HG03432 (cell line): Measurements from ENCODE around the gene ACOT7.

ENCODE experiments used
- ATAC-seq: cut with Tn5 transposase; IDR thresholded peaks from one replicate; pipeline ENCODE4 v1.9.1; 2021; ENCODE audit warnings: mild to moderate bottlenecking, moderate library complexity; ENCODE audit not compliant: unreplicated experiment

The ACOT7 gene

DNA sequence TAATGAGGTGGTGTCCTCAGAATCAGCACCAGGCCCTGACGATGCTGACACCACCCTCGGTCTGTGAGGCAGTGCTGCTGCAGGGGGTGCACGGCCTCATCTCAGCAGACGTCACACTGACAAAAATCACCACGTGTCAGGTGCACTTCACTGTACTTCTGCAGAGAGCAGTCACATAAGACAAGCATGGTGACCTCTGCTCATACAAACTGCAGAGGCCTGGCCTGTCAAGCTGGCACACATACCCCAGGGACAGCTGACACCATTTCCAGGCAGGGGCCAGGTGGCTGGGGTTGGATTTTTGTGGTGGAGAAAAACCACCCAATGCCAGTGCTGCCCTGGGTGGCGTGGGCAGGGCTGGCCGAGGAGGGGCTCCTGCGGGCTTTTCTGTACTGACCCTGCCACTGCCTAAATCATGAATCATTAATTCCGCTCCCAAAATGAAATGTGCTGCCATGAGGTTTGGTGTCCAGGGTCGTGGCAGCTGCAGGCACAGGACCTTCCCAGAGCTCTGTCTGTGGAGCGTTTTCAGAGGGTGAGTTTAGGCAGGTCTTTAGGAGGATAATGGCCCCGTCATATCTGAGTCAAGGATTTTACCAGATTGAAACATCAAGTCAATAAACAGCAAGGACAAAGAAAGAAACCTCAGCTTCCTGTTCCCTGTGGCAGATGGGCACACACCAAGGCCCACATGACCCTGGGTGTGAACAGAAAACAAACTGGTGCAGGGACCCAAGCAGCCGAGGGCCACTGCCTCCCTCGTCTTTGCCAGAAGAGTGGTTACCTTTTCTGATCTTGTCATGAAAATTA, 99.3 kb downstream of the ACOT7 start:
- no peak for ATAC-seq

DNA sequence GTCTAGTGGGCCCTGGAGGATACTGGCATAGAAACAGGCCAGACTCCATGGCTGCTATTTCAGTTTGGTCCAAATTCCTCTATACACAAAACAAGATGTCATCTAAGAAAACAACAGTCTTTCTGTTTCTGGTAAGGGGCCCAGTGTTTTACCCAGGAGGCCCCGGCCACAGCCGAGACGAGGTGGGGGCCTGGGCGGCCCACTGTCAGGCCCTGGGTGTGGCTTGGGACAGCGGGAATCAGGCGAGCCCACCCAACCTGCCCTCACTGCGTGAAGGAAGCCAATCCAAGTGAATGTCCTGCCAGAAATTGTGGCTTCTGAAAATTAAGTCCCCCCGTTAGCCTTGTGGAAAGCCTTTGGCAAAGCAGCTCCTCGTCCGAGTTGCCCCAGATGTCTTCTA, 101.5 kb downstream of the ACOT7 start:
- ATAC-seq: no peak

DNA sequence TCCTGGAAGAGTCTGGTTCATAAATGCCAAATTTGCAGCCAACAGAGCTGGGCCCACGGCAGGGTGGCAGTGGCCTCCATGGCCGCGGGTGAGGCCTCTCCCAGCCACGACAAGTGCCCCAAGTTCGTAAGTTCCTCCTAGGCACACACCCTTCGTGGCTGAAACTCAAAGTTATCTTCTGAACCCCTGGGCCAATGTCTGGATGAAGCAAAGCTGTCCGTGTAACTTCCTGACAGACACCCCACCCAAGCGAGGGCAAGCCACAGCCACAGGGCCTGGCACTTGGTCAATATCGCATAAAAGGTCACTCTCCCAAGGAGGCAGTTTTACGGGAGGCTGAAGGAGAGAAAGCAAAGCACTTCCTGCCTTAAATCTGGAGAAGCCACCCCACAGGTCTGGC, 104.9 kb downstream of the ACOT7 start:
- no peak for ATAC-seq

DNA sequence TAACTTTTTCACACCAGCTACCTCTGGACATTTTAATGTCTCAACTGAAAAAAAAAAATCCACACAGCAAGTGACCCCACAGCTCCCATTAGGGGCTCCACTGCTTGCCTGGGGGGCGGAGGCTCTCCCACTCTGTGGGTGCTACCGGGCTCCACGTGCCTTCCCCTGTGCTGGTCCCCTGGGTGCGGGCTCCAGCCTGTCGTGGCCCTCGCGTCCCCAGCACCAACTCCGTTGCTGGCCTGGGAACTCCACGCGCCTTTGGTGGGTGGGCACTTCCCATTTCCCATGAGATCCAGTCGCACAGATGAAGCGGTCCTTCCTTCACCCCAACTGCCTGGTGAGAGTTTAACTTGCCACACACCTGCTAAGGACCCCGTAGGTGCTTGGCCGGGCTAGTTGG, 105.5 kb downstream of the ACOT7 start:
- ATAC-seq: no peak

DNA sequence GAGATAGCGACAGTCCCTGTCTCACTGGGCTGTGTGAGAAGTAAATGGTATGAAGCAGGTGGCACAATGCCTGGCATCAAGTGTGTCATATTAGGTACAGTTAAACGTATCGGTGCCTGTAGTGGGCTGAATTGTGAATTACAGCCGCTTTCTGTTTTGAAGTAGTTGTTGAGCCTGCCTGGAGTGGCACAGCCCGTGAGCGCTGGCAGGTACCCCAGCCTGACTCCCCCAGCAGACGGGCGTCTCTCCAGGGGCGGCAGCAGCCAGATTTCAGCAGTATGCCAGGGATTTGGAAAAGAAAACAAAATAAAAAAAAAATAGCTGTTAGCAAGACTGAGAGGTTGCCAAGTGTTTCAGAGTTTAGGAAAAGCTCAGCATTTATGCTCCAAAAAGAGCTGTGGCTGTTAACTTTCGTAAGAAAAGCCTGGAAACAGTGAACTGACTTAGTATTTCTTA, 106.1 kb downstream of the ACOT7 start:
- no peak for ATAC-seq

DNA sequence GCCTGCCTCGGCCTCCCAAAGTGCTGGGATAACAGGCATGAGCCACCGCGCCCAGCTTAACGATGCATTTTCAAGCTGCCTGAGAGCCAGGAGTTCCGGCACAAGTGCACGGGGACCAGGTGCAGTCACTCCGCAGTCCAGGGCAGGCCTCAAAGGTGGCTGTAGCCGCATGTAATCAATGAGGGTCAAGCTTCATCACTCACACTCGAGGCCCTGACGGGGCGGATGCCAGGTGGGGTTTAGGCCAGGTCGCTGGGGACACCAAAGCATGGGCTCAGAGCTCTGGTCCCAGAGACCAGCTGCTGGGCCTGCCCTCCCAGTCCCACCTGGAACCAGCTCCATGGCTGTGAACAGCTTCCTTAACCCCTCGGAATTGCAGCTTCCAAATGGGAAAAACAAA, 106.5 kb downstream of the ACOT7 start:
- no peak for ATAC-seq

DNA sequence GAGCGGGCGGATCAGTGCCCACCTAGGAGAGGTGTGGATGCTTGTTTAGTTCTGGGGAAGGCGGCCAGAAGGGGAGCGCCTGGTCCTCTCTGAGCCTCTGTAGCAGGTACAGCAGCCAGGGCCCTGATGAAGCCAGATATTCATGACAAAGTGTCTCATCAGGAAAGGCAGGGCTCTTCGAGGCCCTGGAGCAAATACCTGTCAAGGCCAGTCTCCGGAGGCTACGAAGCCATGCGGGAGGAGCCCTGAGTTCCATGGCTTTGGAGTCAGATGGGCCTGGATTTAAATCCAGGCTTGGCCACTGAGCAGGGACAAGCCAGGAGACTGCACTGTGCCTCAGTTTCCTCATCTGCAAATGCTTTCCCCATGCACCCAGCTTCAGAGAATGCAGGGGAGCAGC, 107.3 kb downstream of the ACOT7 start:
- no peak for ATAC-seq

DNA sequence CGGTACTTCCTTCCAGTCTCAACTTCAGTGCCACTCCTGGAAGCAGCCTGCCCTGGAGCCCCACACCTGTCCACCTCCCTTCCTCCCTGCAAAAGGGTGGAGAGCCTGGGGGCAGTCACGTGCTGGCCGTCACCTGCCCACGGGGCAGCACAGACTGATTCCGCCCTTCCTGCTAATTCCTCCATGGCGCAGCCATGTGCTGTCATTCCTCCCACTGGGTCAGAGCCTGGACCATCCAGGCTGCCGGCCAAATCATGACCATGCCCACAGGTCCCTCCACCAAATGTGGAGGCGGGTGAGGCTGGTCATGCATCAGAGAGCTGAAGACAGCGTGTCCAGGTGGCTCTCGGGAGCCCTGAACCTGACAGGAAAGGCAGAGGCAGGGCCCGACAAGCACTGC, 108.2 kb downstream of the ACOT7 start:
- no peak for ATAC-seq

DNA sequence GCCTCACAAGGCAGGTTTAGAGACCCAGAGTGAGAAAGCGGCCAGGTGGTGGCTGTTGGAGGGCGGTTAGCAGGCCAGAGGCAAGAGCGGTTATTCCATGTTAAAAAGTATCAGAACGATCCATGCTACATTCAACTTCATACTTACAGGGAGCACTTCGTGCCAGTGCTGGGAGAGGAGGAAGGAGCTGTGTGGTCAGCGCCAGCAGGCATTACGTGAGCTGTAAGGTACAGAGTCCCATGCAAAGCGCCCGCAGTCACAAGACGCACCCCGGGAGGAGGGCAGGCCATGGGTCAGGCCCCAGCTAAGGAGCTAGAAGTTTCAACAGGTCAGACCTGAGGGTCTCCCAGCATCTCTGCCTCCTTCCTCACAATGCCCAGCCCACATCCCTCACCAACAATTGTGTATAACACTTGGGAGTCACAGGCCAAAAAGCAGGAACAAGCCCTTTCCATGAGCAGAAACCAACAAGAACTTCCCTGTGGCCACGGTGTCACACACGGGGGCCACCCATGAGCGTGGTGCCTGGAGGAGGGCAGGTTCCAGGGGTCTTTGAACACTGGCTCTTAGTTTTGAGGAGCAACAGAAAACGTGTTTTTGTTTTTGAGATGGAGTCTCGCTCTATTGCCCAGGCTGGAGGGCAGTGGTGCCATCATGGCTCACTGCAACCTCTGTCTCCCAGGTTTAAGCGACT, 110.8 kb downstream of the ACOT7 start:
- no peak for ATAC-seq

DNA sequence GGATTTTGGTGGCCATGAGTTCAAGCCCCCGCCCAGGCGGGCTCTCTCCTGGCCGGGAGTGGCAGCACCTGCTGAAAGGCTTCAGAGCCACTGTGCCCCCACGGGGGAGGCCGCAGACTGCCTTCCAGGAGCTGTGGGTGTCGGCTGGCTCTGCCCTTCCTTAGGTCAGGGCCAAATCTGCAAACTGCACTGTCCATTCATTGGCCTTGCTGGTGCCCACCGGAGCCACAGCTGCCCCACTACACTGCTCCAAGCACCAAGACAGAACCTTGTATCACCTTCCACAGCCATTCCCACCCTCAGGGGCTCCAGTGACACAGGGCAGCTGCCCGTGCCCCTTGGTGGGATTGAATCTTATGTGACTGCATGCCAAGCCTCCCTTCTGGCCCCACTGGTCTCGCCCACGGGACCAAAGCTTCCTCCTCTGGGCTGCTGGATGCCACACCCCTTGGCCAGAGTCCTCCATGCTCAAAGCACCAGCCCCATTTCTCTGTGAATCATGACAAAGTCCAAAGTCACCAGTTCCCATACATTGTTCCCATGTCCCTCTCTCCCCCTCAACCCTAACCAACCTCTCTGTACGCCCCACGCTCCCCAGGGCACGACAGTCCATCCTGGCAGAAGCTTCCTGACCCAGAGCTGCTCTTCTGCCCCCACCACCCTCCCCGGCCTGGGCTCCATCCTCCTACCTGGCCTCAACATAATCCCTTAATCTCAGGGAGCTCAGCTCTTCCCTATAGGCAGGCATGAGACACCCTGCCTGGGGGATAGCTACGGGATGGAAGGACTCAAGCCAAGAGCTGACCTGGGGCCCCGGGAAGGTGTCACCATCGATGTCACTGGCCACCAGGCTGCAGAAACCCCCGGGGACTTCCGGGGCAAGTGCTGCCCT, 111.8 kb downstream of the ACOT7 start:
- ATAC-seq: no peak

DNA sequence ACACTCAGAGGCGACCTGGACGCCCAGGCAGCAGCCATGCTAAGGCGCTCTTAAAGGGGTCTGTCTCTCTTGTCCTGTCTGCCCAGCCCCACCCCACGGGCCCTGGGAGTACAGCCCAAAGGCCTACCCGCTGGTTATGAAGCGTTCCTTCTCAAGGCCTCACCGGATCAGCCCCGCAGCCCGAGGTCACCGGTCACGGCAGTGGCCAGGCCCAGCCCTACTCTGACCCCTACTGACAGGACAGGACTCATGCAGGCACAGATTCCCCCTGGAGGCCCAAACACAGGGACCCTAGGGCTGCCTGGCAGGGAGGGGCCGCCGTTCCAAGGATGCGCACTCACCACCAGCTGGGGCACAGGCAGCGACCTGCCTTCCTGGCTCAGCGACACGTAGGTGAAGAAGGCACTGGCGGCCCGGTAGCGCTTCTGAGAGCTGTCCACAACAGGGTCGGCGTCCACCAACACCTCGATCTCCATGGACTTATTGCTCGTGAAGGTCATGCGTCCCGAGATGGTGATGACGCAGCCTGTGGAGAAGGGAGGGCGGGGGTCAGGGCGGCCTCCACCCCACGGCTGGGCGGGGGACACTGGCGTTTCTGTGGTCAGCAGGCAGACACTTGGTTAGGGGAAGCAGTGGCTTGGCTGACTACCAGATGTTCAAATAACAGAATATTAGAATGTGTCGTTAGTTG, 112.7 kb downstream of the ACOT7 start:
- ATAC-seq: no peak

DNA sequence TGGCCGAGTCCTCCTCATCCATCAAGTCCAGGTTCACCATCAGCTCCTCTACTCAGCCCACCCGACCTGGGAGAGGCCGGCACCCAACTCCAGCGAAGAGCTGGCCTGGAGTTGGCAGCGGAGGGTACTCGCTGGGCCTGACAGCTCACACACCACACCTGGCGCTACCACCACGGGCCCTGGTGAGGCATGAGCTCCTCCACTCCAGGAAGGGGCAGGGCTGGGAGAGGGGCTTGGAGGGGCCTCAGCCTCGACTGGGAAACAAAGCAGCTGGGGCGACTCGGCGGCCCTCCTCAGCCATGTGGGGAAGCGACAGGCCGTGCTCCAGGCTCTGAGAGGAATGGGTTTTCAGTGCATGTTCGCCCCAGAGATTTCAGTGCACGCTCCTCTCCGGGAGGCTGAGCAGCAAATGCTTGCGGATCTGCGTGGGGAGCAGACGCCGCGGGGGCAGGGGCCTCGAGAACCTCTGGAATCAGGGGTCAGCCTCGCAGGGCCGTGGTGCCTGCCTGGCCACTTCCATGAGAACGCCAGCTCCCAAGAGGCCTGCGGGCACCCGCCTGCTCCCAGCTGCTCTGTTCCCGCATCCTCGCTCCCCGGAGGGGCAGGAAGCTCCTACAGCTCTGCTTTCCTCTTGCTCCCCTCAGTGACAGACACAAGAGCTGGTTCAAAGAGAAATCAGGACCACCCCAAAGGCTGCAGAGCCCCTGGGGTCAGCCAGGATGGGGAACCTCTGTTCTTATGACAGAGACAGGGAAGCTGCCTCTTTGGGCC, 113.8 kb downstream of the ACOT7 start:
- no peak for ATAC-seq

DNA sequence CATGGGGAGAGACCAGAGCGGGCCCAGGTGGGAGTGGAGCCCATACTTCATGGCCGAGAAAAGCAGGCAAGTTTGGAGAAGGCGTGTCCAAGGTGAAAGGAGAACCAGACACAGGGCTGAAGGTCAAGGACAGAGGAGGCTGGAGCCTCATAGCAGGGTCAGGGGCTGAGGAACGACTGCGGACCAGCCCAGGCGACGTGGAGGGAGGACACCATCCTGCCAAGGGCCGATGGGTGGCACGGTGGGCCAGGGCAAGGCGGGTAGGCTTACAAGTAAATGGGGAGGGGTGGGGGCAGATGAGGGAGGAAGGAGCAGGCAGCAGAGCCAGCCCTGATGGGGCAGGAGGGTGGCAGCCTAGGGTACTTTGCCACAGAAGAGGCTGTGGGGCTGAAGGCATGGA, 114.5 kb downstream of the ACOT7 start:
- no peak for ATAC-seq

DNA sequence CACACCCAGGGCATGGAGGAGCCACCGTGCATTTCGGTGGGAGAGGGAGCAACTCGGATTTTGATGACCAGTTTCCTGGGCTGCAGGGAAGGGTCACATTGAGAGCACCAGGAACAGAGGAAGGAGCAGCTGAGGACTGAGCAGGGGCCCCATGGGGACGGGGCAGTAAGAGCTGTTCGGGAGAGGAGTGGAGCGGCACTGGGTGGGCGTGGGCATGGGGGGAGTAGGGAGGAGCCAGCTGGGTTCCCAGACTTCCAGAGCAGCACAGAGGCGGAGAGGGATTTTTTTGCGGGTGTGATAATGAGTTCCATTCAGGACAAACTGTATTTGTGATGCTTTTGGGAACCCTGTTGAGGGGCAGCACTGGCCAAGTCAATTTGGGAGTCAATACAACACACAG, 115.3 kb downstream of the ACOT7 start:
- ATAC-seq: no peak

DNA sequence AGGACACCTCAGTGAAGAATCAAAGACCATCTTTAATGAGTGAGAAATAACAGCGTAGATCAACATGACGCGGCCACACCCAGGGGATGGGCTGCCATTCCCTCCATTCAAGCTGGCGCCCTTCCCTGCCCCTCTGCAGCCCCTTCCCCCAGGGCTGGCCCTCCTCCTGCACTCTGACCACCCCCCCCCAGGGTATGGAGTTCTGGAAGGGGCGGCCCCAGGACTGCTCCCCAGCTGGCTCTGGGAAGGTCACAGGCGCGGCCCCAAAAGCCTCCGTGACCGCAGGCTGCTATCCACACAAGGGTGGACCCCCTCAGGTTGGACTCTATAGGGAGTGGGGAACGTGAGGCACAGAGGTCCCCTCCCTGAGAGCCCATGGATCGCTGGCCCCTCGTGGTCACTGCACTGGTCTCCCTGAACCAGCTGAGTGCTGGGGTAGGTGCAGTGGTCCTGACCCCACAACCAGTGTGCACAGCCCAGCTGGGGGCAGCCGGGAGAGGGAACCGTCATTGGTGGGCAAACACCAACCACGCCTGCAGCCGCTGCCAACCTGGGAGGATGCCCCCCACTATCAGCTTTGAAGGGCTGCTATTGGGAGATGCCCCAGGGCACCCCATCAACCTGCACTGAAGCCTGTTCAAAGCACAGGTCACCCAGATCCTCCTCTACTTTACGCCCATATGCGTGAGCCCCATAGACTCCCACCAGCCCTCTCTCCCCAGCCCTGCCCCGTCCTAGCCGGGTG, 116.6 kb downstream of the ACOT7 start:
- ATAC-seq: no peak

DNA sequence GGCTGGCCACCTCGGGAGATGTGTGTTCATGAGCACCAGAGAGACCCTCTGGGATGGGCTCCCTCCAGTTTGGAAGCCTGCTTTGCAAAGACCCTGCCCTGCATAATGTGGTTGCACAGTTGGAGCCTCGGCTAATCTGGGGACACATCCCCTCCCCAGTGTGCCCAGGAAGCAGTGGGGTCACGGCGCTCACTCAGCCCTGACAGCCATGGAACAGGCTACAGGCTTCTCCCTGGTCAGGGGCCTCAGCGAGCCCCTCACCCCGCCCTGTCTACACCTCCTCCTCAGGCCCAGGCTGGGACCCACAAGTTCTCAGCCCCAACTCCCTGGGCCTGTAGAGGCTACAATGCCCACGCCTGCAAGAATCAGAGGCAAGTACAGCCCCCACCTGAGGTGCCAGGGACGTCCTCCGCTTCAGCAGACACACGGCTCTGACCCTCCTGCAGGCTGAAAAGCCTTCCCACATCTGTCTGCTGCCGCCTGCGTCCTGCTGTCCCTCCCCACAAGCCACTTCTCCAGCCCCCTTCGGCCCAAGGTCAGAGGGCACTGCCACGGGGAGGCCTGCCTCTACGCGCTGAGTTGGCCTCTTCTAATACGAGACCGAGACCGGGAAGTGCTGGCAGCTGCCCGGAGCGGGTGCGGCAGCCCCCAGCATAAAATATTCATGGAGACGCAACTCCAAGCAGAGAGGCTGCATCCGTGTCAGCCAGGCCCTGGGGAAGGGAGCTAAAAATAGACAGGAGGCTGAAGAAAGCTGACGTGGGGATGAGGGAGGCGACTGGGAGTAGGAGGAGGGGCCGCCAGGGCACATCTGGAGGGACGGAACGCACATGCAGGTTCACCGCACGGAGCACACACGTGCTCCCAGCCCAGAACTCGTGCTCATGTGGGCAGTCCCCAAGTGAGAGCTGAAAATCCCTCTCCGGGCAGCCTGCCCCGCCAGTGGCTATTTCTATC, 117.5 kb downstream of the ACOT7 start:
- ATAC-seq: no peak

DNA sequence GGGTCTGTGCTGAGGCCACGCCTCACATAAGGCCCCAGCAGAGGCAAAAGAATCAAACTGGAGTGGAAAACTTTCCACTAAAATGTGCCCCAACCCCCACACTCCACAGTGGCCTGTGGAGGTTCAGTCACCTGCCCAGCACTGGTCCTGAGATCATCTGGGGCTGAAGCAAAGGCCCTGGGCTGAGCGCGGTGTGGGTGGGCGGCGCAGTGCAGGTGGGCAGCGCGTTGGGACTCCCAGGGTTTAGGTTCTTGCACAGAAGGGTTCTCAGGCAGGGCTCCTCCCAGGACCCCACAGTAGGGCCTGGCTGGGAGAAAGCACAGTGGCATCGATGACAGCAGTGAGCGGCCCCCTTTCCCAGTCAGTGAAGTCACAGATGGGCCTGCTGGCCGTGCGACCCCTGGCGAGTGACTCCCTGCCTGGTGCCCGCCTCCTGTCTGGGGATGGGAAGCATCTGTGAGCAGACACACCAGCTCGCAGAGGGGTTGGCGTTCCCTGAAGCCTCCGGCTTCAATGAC, 118.9 kb downstream of the ACOT7 start:
- ATAC-seq: no peak

DNA sequence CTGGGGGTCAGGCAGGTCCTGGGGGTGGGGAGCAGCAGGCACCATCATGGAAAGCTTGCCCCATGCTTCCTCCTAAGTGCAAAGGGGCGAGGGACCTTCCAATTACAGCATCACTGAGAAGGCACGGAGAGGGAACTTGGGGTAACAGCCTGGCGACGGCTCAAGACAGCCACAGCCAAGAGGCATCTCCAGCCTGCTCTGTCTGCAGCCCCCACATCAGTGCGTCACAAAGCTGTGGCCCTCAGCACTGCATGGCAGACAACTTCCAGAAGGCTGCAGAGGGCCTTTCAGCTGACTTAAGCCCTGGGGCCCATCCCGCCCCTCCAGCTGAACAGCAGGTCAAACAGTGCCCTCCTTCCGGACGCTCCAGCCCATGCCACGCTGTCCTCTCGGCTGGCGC, 119.5 kb downstream of the ACOT7 start:
- ATAC-seq: no peak
